ENCODE measurements around the gene CEP135.

CEP135 gene

DNA sequence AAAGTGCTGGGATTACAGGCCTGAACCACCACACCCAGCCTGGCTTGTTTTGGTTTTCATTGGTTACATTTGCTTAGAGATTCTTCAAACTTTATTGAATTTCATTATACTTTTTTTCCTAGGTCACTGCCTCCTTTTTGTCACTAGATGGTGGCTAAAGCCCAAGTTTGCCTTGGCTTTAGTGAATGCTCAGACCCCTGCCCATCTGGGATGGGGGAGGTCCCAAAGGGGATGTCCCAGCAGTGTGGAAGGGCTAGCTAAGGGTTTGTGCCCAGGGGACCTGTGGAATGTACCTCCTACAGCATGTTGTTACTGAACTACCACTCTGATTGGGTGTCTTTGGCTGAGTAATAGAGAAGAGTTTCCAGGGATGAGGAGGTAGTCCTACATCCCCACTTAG, 58.4 kb downstream of the CEP135 start:
- no peaks in the 10 kb centered on the region for H4K20me1 ChIP-seq (ENCODE audit: insufficient read depth, low read length)
- H3K4me2 ChIP-seq (ENCODE audit: low read depth, low read length), result no peak overlapping the region
- no peaks in the 10 kb centered on the region for H3K4me1 ChIP-seq (ENCODE audit: low read length)
- H3K9me3 ChIP-seq (replicated peaks; ENCODE audit: insufficient read depth, low read length), result no peaks in the 10 kb centered on the region
- no peak overlapping the region for H3K27ac ChIP-seq (ENCODE audit: low read length)
- TF ChIP-seq EZH2 (optimal IDR thresholded peaks at IDR 0.05; ENCODE audit: low read depth, low read length) (no peak), EZH2phosphoT487 (IDR thresholded peaks at IDR 0.05; ENCODE audit: low read length) (no peak)
- TF ChIP-seq, protein P1, sequence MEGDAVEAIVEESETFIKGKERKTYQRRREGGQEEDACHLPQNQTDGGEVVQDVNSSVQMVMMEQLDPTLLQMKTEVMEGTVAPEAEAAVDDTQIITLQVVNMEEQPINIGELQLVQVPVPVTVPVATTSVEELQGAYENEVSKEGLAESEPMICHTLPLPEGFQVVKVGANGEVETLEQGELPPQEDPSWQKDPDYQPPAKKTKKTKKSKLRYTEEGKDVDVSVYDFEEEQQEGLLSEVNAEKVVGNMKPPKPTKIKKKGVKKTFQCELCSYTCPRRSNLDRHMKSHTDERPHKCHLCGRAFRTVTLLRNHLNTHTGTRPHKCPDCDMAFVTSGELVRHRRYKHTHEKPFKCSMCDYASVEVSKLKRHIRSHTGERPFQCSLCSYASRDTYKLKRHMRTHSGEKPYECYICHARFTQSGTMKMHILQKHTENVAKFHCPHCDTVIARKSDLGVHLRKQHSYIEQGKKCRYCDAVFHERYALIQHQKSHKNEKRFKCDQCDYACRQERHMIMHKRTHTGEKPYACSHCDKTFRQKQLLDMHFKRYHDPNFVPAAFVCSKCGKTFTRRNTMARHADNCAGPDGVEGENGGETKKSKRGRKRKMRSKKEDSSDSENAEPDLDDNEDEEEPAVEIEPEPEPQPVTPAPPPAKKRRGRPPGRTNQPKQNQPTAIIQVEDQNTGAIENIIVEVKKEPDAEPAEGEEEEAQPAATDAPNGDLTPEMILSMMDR (IDR thresholded peaks at IDR 0.05; ENCODE audit: low read length), result no peak
- no peak overlapping the region for H3K9ac ChIP-seq (ENCODE audit: low read length)
- no peaks in the 10 kb centered on the region for H3K36me3 ChIP-seq (replicated peaks; ENCODE audit: insufficient read depth, low read length)
- H2AFZ ChIP-seq (ENCODE audit: low read length), result no peak overlapping the region
- H3K4me3 ChIP-seq (ENCODE audit: low read length), result no peak overlapping the region
- DNase-seq, result no peak
- no peaks in the 10 kb centered on the region for H3F3A ChIP-seq (ENCODE audit: insufficient read depth, low read length)
- no peaks in the 10 kb centered on the region for H3K9me2 ChIP-seq (replicated peaks; ENCODE audit: insufficient read depth, low read length)
- H3K27me3 ChIP-seq (replicated peaks; ENCODE audit: insufficient read depth, low read length), result no peaks in the 10 kb centered on the region
- H3K79me2 ChIP-seq (ENCODE audit: low read length), result no peaks in the 10 kb centered on the region

DNA sequence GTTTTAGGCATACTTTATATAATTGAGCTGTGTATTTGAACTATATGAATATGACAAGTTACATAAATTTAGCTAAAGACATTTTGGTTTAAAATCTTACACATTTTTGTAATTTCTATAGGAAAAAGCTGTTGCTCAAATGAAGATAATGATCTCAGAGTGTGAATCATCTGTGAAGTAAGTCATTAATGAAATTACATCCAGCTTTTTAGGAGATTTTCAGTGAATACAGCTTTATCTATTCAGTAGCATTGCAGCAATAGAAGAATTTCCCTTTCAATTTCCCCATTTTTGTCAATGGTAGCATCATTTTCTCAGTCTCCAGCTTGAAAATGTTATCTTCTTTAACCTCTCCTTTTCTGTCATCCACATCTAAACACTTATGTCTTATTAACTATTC, 59.5 kb downstream of the CEP135 start:
- no peaks in the 10 kb centered on the region for H3K79me2 ChIP-seq (ENCODE audit: low read length)
- H3K36me3 ChIP-seq (replicated peaks; ENCODE audit: insufficient read depth, low read length), result 0 out of 2 replicates have a peak, but pooled peaks cover 3% of the 10 kb centered on the region
- DNase-seq, result no peak

DNA sequence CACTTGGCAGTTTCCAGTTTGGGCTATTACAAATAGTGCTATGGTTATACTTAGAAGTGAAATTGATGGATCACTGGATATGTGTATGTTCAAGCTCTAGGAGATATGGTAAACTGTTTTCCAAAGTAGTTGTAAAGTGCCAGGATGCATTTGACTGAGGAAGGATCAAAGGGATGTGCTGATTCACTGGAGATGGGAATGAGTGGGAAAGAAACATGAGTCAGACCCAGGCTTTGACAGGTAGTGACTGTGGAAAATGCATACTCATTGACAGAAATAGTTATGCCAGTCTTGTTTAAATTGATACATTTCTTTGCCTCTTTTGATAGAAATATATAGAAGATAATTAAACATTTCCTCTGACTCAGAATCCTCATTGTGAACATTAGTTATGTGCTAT, 77.9 kb downstream of the CEP135 start:
- TF ChIP-seq EZH2phosphoT487 (IDR thresholded peaks at IDR 0.05; ENCODE audit: low read length) (no peak), EZH2 (optimal IDR thresholded peaks at IDR 0.05; ENCODE audit: low read depth, low read length) (no peak)
- TF ChIP-seq, protein P1 (IDR thresholded peaks at IDR 0.05; ENCODE audit: low read length), result no peak
- Histone ChIP-seq H3K27me3 (replicated peaks; ENCODE audit: insufficient read depth, low read length) (no peaks in the 10 kb centered on the region), H2AFZ (ENCODE audit: low read length) (no peak overlapping the region), H3K4me2 (ENCODE audit: low read depth, low read length) (no peak overlapping the region), H3K4me1 (ENCODE audit: low read length) (no peaks in the 10 kb centered on the region), H4K20me1 (ENCODE audit: insufficient read depth, low read length) (no peaks in the 10 kb centered on the region), H3K27ac (ENCODE audit: low read length) (no peak overlapping the region), H3K4me3 (ENCODE audit: low read length) (no peak overlapping the region), H3K9me2 (replicated peaks; ENCODE audit: insufficient read depth, low read length) (no peaks in the 10 kb centered on the region), H3K79me2 (ENCODE audit: low read length) (no peaks in the 10 kb centered on the region), H3K36me3 (replicated peaks; ENCODE audit: insufficient read depth, low read length) (no peaks in the 10 kb centered on the region), H3F3A (ENCODE audit: insufficient read depth, low read length) (no peaks in the 10 kb centered on the region), H3K9me3 (replicated peaks; ENCODE audit: insufficient read depth, low read length) (no peaks in the 10 kb centered on the region), H3K9ac (ENCODE audit: low read length) (no peak overlapping the region)
- no peak for DNase-seq

More for the DNA sequence above, 59.5 kb downstream of the CEP135 start:
- TF ChIP-seq, protein P1 (IDR thresholded peaks at IDR 0.05; ENCODE audit: low read length), result no peak
- Histone ChIP-seq H3K27me3 (replicated peaks; ENCODE audit: insufficient read depth, low read length) (no peaks in the 10 kb centered on the region), H3K4me3 (ENCODE audit: low read length) (no peak overlapping the region), H3K9ac (ENCODE audit: low read length) (no peak overlapping the region), H3K4me1 (ENCODE audit: low read length) (no peaks in the 10 kb centered on the region), H4K20me1 (ENCODE audit: insufficient read depth, low read length) (no peaks in the 10 kb centered on the region), H3K9me2 (replicated peaks; ENCODE audit: insufficient read depth, low read length) (no peaks in the 10 kb centered on the region), H3K4me2 (ENCODE audit: low read depth, low read length) (no peak overlapping the region), H2AFZ (ENCODE audit: low read length) (no peak overlapping the region), H3K9me3 (replicated peaks; ENCODE audit: insufficient read depth, low read length) (no peaks in the 10 kb centered on the region), H3K27ac (ENCODE audit: low read length) (no peak overlapping the region), H3F3A (ENCODE audit: insufficient read depth, low read length) (no peaks in the 10 kb centered on the region)
